DOHH2 (cell line): ENCODE measurements around the gene CPNE5.

ENCODE experiments used
- H3F3A ChIP-seq: fragments of 200-600 bp; sonication (generic), shearing (Covaris generic); 2 replicates; pipeline ENCODE4 v1.6.0; 2016; ENCODE audit warnings: antibody characterized with exemption, mild to moderate bottlenecking; ENCODE audit not compliant: control insufficient read depth, insufficient read depth
- H3K27ac ChIP-seq: fragments of 200-600 bp; sonication (generic); 2 replicates; pipeline ENCODE4 v1.5.1; 2014; ENCODE audit warnings: low read depth, mild to moderate bottlenecking, low read length, moderate library complexity
- H3K27me3 ChIP-seq: fragments of 200-600 bp; sonication (generic); 2 replicates; pipeline ENCODE4 v1.6.1; 2014; ENCODE audit warnings: mild to moderate bottlenecking, low read length, mixed read lengths; ENCODE audit not compliant: control insufficient read depth
- H3K36me3 ChIP-seq: fragments of 200-600 bp; sonication (generic); 2 replicates; pipeline ENCODE4 v1.6.1; 2014; ENCODE audit warnings: mild to moderate bottlenecking, low read length, moderate library complexity, mixed read lengths; ENCODE audit not compliant: control insufficient read depth
- H3K4me1 ChIP-seq: fragments of 200-600 bp; sonication (generic); 2 replicates; pipeline ENCODE4 v1.6.1; 2014; ENCODE audit warnings: mild to moderate bottlenecking, low read length, mixed read lengths; ENCODE audit not compliant: control insufficient read depth
- H3K4me2 ChIP-seq: fragments of 200-600 bp; sonication (generic); 2 replicates; pipeline ENCODE4 v1.6.0; 2014; ENCODE audit warnings: mild to moderate bottlenecking, low read length, moderate library complexity
- H3K4me3 ChIP-seq: fragments of 200-600 bp; sonication (generic); 2 replicates; pipeline ENCODE4 v1.5.1; 2014; ENCODE audit warnings: mild to moderate bottlenecking, low read length, mixed read lengths
- H3K79me2 ChIP-seq: fragments of 200-600 bp; sonication (generic); 2 replicates; pipeline ENCODE4 v1.6.1; 2014; ENCODE audit warnings: mild to moderate bottlenecking, low read length, mixed read lengths; ENCODE audit not compliant: control insufficient read depth
- H3K9me2 ChIP-seq: fragments of 200-600 bp; sonication (generic); replicated peaks from 2 replicates; pipeline ENCODE4 v1.6.1; 2014; ENCODE audit warnings: mild to moderate bottlenecking, low read length, mixed read lengths; ENCODE audit not compliant: control insufficient read depth
- H3K9me3 ChIP-seq: fragments of 200-600 bp; sonication (generic); 2 replicates; pipeline ENCODE4 v1.6.1; 2014; ENCODE audit warnings: antibody characterized with exemption, low read length, mixed read lengths; ENCODE audit not compliant: control insufficient read depth, insufficient read depth
- H4K20me1 ChIP-seq: fragments of 200-600 bp; sonication (generic); 2 replicates; pipeline ENCODE4 v1.6.0; 2014; ENCODE audit warnings: low read depth, mild to moderate bottlenecking, antibody characterized with exemption, low read length, moderate library complexity; ENCODE audit not compliant: control insufficient read depth, insufficient read depth
- EZH2phosphoT487 ChIP-seq: fragments of 200-600 bp; sonication (generic); IDR thresholded peaks from 2 replicates; pipeline ENCODE4 v1.6.1; 2017; ENCODE audit warnings: borderline replicate concordance, mild to moderate bottlenecking, antibody characterized with exemption, low read length, moderate library complexity, mixed read lengths
- TF ChIP-seq, protein P1 (sequence below): fragments of 200-600 bp; sonication (generic); IDR thresholded peaks from one replicate; pipeline ENCODE4 v1.5.1; 2014; ENCODE audit warnings: antibody characterized with exemption, mild to moderate bottlenecking, low read depth, low read length; ENCODE audit not compliant: poor library complexity, severe bottlenecking

Gene CPNE5

DNA sequence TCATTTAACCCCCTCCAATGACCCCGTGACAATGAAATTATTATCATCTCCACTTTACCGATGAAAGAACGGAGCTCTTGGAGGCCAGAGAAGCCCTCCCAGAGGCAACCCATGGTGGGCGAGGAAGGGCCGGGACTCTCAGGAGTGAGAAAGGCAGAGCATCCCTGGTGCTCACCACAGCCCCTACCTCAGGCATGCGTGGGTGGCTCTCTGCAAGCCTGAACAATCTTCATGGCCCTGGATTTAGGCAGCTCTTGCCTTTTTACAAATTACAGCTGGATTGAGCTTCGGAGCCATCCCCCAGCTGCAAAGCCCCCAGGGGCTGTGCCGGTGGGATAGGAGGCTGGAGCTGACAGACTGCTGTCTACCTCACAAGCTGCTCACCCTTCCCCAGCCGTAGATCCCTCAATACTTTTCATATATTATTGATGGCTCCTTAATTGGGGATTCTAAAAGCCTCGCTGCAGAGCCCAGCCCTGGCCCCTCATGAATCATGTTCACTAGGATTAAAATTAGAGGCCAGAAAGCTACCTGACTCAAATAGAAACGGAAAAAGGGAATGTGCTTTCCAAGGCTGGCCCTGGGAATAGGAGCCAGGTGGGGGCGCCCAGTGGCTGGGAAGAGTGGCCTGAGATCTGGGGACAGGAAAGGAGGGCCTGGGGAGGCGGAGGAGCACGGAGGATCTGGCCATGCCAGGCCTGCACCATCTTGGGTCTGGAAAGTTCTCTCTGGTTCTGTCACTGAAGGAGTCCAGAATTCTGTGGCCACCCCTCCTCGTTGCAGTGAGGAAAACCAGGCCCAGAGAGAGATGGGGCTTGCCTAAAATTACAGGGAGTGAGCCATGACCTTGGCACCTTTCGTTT lies 29.1 kb downstream of the CPNE5 start:
- H3K4me1 ChIP-seq, result no peaks in the 10 kb centered on the region
- no peak overlapping the region for H3K4me2 ChIP-seq
- no peaks in the 10 kb centered on the region for H3K9me2 ChIP-seq
- H3K9me3 ChIP-seq, result no peaks in the 10 kb centered on the region
- H3K36me3 ChIP-seq, result no peaks in the 10 kb centered on the region
- H3K4me3 ChIP-seq, result no peak overlapping the region
- H3F3A ChIP-seq, result no peaks in the 10 kb centered on the region
- H4K20me1 ChIP-seq, result no peaks in the 10 kb centered on the region
- H3K27me3 ChIP-seq, result peaks cover 23% of the 10 kb centered on the region
- TF ChIP-seq, protein P1, sequence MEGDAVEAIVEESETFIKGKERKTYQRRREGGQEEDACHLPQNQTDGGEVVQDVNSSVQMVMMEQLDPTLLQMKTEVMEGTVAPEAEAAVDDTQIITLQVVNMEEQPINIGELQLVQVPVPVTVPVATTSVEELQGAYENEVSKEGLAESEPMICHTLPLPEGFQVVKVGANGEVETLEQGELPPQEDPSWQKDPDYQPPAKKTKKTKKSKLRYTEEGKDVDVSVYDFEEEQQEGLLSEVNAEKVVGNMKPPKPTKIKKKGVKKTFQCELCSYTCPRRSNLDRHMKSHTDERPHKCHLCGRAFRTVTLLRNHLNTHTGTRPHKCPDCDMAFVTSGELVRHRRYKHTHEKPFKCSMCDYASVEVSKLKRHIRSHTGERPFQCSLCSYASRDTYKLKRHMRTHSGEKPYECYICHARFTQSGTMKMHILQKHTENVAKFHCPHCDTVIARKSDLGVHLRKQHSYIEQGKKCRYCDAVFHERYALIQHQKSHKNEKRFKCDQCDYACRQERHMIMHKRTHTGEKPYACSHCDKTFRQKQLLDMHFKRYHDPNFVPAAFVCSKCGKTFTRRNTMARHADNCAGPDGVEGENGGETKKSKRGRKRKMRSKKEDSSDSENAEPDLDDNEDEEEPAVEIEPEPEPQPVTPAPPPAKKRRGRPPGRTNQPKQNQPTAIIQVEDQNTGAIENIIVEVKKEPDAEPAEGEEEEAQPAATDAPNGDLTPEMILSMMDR, result no peak
- no peak for TF ChIP-seq EZH2phosphoT487
- no peak overlapping the region for H3K27ac ChIP-seq
- H3K79me2 ChIP-seq, result no peaks in the 10 kb centered on the region

DNA sequence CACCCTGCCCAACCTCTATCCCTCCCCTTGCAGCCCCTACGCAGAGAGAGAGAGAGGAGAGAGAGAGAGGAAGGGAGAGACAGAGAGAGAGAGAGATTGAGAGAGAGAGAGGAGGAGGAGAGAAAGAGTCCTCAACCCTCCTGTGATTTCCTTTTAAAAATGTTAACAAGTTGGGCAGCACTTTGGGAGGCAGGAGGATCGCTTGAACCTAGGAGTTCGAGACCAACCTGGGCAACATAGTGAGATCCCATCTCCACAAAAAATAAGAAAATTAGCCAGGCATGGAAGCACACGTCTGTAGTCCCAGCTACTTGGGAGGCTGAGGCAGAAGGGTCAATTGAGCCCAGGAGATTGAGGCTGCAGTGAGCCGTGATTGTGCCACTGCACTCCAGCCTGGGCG lies 30.1 kb downstream of the CPNE5 start:
- Histone ChIP-seq H3K4me3 (no peak overlapping the region), H3K79me2 (no peaks in the 10 kb centered on the region), H3K4me1 (no peaks in the 10 kb centered on the region), H3K36me3 (no peaks in the 10 kb centered on the region), H4K20me1 (no peaks in the 10 kb centered on the region), H3K27me3 (peaks cover 27% of the 10 kb centered on the region), H3K9me2 (no peaks in the 10 kb centered on the region), H3K4me2 (no peak overlapping the region), H3F3A (no peaks in the 10 kb centered on the region), H3K27ac (no peak overlapping the region), H3K9me3 (no peaks in the 10 kb centered on the region)
- TF ChIP-seq, protein P1, result no peak
- TF ChIP-seq EZH2phosphoT487, result no peak

- Histone ChIP-seq H3K4me3 (no peak overlapping the region), H3K36me3 (no peaks in the 10 kb centered on the region), H3K9me2 (no peaks in the 10 kb centered on the region), H3F3A (no peaks in the 10 kb centered on the region), H4K20me1 (no peaks in the 10 kb centered on the region), H3K4me1 (no peaks in the 10 kb centered on the region), H3K9me3 (no peaks in the 10 kb centered on the region), H3K79me2 (no peaks in the 10 kb centered on the region), H3K4me2 (no peak overlapping the region), H3K27me3 (peaks cover 27% of the 10 kb centered on the region), H3K27ac (no peak overlapping the region)
- TF ChIP-seq, protein P1, result no peak
- TF ChIP-seq EZH2phosphoT487, result no peak
Observed at GRCh38 chr6:36808634-36809033, 30.6 kb downstream of the CPNE5 start.
